OCI-LY1 (cell line): ENCODE data around the gene PXN.

Experiments used
- CTCF ChIP-seq: fragments of 200-600 bp; sonication (generic), shearing (Covaris generic); IDR thresholded peaks from 2 replicates; pipeline ENCODE4 v1.5.1; 2017; ENCODE audit warnings: mild to moderate bottlenecking, antibody characterized with exemption, low read length, moderate library complexity, mixed read lengths
- EZH2 ChIP-seq: fragments of 200-600 bp; sonication (generic), shearing (Covaris generic); IDR thresholded peaks from 2 replicates; pipeline ENCODE4 v1.8.0; 2017; ENCODE audit warnings: borderline replicate concordance, mixed run types, mild to moderate bottlenecking, antibody characterized with exemption, low read length, moderate library complexity, mixed read lengths

- TF ChIP-seq CTCF (peak; percentile 30; the same call in 1 of the 2 replicates), EZH2 (no peak)
Measured at GRCh38 chr12:120254809-120255208, 10.7 kb downstream of the PXN start.
